ENCODE results near the gene HLA-C.

DNA sequence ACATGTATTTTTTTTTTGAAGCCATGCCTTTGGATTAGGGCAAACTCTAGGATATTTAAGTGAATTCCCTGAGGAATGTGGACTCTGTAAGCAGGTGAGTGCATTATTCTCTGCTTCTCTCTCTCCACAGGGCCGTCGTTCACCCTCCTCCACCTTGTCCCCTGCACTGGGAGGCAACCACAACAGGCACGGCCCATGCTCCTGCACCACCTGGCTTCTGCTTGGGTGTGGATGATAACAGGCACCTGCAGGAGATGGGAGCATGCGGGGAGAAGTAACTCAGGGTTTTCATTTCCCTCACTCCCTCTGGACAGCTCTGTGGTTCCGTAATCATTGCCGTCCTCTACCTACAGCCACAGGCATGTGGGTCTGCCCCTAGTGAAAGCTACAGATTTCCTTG is 43.4 kb downstream of the HLA-C start:
- TF ChIP-seq, protein P1, sequence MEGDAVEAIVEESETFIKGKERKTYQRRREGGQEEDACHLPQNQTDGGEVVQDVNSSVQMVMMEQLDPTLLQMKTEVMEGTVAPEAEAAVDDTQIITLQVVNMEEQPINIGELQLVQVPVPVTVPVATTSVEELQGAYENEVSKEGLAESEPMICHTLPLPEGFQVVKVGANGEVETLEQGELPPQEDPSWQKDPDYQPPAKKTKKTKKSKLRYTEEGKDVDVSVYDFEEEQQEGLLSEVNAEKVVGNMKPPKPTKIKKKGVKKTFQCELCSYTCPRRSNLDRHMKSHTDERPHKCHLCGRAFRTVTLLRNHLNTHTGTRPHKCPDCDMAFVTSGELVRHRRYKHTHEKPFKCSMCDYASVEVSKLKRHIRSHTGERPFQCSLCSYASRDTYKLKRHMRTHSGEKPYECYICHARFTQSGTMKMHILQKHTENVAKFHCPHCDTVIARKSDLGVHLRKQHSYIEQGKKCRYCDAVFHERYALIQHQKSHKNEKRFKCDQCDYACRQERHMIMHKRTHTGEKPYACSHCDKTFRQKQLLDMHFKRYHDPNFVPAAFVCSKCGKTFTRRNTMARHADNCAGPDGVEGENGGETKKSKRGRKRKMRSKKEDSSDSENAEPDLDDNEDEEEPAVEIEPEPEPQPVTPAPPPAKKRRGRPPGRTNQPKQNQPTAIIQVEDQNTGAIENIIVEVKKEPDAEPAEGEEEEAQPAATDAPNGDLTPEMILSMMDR (IDR thresholded peaks at IDR 0.05; ENCODE audit: poor library complexity), result no peak
- no peak for TF ChIP-seq EZH2phosphoT487 (IDR thresholded peaks at IDR 0.05; ENCODE audit: low read depth, severe bottlenecking, unreplicated experiment)
- TF ChIP-seq EZH2 (IDR thresholded peaks at IDR 0.05; ENCODE audit: borderline replicate concordance), result no peak

All from hepatocyte (in vitro differentiated cells).